ENCODE results near the gene SEMA3A.
"Not testable (repeated sequence)": the region's sequence is repeated elsewhere in the genome, so short reads cannot be mapped to it uniquely, and the experiment has no call there.

The SEMA3A gene

DNA sequence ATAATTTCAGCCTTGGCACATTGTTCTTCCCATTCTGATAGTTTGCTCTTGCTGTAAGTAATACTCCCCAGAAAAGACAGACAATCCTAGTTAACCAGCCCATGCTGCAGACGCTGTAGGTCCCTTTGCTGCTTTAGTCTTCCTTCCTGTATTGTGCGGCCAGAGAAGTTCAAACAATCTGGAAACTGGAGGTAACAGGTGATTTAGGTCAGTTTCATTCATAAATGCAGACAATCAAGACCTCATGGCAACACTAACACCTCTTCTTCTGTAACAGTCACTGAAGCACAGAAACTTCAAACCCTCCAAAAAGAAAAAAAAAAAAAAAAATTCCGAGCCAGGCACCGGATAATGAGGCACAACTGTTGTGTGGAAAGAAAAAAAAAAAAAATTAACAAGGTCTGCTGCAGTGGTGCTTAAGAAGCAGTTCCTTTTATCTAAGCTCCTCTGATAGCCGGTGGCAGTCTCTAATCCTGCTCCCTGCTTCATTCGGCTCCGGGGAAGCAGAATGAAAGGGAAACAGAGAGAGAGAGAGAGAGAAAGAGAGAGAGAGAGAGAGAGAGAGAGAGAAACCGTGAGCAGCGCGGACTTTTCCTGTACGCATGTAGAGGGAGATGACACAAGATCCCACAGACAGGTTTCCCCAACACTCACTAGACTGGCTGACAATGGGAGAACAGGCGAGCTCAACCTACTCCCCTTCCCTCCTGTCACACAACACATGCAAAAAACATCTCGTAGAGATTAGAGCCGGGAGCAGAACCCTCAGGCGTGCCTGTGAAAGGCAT is at the start of gene SEMA3A:
TSS of gene SEMA3A (minus strand) at position 306 of the 788 bp plus-strand sequence. CDS start at position 103, 203 bp downstream.
- H3K27ac ChIP-seq, result no peak within 1 kb of the TSS
- TF ChIP-seq, protein P1, sequence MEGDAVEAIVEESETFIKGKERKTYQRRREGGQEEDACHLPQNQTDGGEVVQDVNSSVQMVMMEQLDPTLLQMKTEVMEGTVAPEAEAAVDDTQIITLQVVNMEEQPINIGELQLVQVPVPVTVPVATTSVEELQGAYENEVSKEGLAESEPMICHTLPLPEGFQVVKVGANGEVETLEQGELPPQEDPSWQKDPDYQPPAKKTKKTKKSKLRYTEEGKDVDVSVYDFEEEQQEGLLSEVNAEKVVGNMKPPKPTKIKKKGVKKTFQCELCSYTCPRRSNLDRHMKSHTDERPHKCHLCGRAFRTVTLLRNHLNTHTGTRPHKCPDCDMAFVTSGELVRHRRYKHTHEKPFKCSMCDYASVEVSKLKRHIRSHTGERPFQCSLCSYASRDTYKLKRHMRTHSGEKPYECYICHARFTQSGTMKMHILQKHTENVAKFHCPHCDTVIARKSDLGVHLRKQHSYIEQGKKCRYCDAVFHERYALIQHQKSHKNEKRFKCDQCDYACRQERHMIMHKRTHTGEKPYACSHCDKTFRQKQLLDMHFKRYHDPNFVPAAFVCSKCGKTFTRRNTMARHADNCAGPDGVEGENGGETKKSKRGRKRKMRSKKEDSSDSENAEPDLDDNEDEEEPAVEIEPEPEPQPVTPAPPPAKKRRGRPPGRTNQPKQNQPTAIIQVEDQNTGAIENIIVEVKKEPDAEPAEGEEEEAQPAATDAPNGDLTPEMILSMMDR (IDR thresholded peaks at IDR 0.05), result no peak
- no peak for TF ChIP-seq ZFX (IDR thresholded peaks at IDR 0.05; ENCODE audit: borderline replicate concordance)

- H3K27ac ChIP-seq, result not testable (repeated sequence)
These were observed 48.4 kb upstream of the SEMA3A start for GRCh38 chr7:84243037-84243436.

DNA sequence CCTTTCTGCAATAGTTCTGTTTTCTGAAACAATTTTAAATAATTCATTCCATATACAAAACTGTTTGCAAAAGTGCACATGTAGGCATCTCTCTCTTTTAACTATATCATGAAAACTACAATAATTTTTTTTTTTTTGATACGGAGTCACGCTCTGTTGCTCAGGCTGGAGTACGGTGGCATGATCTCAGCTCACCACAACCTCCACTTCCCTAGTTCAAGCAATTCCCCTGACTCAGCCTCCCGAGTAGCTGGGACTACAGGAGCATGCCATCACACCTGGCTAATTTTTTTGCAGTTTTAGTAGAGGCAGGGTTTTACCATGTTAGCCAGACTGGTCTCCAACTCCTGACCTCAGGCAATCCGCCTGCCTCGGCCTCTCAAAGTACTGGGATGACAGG is 44.0 kb upstream of the SEMA3A start:
- TF ChIP-seq ZFX (IDR thresholded peaks at IDR 0.05; ENCODE audit: borderline replicate concordance), result no peak
- TF ChIP-seq, protein P1 (IDR thresholded peaks at IDR 0.05), result no peak
- no peak overlapping the region for H3K27ac ChIP-seq

DNA sequence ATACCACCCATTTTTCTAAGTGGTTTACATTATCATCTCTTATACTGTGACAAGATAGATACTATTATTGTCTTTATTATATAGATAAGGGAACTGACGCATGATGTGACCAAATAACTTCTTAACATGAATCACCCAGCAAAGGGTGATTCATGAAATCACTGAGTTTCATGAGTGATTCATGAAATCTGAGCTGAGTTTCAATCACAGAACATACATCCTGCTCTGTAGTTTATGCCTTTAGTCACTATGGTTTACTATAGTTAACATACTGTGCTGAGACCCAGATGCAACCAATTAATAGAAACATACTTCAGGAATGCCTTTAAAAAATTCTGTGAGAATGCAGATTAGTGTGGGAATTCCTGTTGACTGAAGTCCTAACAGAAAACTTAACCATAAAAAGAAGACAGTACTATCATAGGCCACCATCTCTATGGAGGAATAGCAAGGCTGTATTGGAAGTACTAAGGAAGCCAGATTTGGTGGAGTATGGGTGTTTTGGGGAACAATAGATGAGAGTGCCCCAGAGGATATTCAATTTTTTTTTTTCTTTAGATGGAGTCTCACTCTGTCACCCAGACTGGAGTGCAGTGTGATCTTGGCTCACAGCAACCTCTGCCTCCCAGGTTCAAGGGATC is 43.1 kb upstream of the SEMA3A start:
- TF ChIP-seq, protein P1 (IDR thresholded peaks at IDR 0.05), result no peak
- TF ChIP-seq ZFX (IDR thresholded peaks at IDR 0.05; ENCODE audit: borderline replicate concordance), result no peak
- H3K27ac ChIP-seq, result no peak overlapping the region

- TF ChIP-seq ZFX (IDR thresholded peaks at IDR 0.05; ENCODE audit: borderline replicate concordance), result no peak
- TF ChIP-seq, protein P1 (IDR thresholded peaks at IDR 0.05), result no peak
- no peak overlapping the region for H3K27ac ChIP-seq
These were observed 41.8 kb upstream of the SEMA3A start for GRCh38 chr7:84236398-84236797.

DNA sequence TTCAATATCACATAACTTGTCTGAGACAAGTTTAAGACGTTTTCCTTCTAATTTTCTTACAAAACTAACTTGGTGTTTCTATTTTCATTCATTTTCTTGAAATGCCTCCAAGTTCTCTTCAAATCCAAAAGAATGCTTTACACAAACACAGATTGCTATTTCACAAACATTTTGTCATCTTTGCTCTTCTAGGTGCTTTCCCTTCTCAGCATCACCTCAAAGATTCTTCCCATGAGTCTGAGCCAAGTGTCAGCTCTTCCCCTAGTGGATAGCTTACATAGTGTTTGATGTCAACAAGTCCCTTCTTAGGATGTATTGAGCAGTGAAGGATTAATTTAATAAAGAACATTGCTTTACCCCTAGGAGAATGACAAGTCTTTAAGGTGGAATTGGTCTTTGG is 38.1 kb upstream of the SEMA3A start:
- no peak overlapping the region for H3K27ac ChIP-seq
- TF ChIP-seq, protein P1 (IDR thresholded peaks at IDR 0.05), result no peak
- no peak for TF ChIP-seq ZFX (IDR thresholded peaks at IDR 0.05; ENCODE audit: borderline replicate concordance)

DNA sequence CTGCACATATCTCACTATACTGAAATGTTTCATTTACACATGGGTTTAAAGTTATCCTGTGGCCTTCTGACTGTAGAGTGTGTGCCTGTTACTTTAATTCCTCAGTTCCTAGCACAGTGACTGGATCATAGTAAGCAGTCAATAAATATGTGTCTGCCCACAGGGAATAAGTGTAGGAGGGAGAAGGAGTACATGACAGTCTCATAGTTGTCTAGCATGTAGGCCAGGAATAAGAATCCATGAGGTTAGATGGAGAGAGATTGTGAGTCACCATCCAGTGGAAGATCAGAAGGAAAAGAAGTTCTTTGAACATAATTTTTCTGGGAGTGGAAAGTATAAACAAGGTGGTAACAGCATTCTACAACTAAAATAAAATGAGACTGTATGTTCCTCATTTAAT is 36.6 kb upstream of the SEMA3A start:
- TF ChIP-seq, protein P1 (IDR thresholded peaks at IDR 0.05), result no peak
- TF ChIP-seq ZFX (IDR thresholded peaks at IDR 0.05; ENCODE audit: borderline replicate concordance), result no peak
- H3K27ac ChIP-seq, result no peak overlapping the region

All from 22Rv1 (cell line).